Endothelial cell of umbilical vein (primary cell): ENCODE results near the gene SMCO4. TPM values are rescaled to one million over a fixed set of nuclear protein-coding genes. Genes with fewer than 3 reads are reported as not detected.

Source experiments
- BruUV-seq: library from RNA; stranded (reverse); fragments of 400-500 nt; replicated peaks from 2 replicates; lab custom pipeline; 2021; lab: Mats Ljungman, UMichigan
- CTCF ChIA-PET: fragments of 300-600, 350-600 bp; sonication (Branson Sonifier 250); formaldehyde crosslinking; loops from one replicate; lab custom pipeline; 2021; ENCODE audit warnings: antibody characterized with exemption, inconsistent platforms; lab: Charles Lee
- POLR2A ChIA-PET: fragments of 300-600, 350-600 bp; sonication (Branson Sonifier 250); formaldehyde crosslinking; loops from one replicate; lab custom pipeline; 2021; ENCODE audit warnings: antibody characterized with exemption, inconsistent platforms; lab: Charles Lee
- DNase-seq: peaks from one replicate; pipeline ENCODE4 v3.0.0-alpha.2; 2011; ENCODE audit warnings: low read depth, low spot score
- FAIRE-seq: peaks from 2 replicates; lab custom pipeline; 2011; peaks lifted over from hg19 to GRCh38; lab: Jason Lieb, UNC
- H2AFZ ChIP-seq: 2 replicates; pipeline ENCODE4 v1.6.0; 2012; ENCODE audit warnings: low read depth, low read length, control low read depth, inconsistent platforms
- H3K27ac ChIP-seq: 2 replicates; pipeline ENCODE4 v1.5.1; 2011; ENCODE audit warnings: low read depth, mild to moderate bottlenecking, control low read depth, low read length, moderate library complexity; ENCODE audit not compliant: insufficient read depth
- H3K27me3 ChIP-seq, 2 experiments: 2 replicates each; pipeline versions ENCODE4 v1.6.0 to v1.6.1; 2011; ENCODE audit warnings: low read length in 2 of 2, mixed read lengths in 1 of 2; ENCODE audit not compliant: control insufficient read depth in 2 of 2, insufficient read depth in 2 of 2
- H3K36me3 ChIP-seq, 2 experiments: 2 replicates in 1 of 2; 3 replicates in 1 of 2; pipeline ENCODE4 v1.5.1; 2011; ENCODE audit warnings: low read length in 2 of 2, mild to moderate bottlenecking in 1 of 2, moderate library complexity in 1 of 2; ENCODE audit not compliant: control insufficient read depth in 2 of 2, insufficient read depth in 2 of 2; ENCODE audit errors: extremely low read depth in 1 of 2
- H3K4me1 ChIP-seq: 3 replicates; pipeline ENCODE4 v1.5.1; 2011; ENCODE audit warnings: mild to moderate bottlenecking, low read length; ENCODE audit not compliant: control insufficient read depth, insufficient read depth; ENCODE audit errors: extremely low read depth
- H3K4me2 ChIP-seq: 2 replicates; pipeline ENCODE4 v1.6.1; 2011; ENCODE audit warnings: low read length, control low read depth, mixed read lengths; ENCODE audit not compliant: insufficient read depth
- H3K4me3 ChIP-seq, 3 experiments: fragments of 200-600 bp in 1 of 3; sonication (generic), shearing (Covaris generic) in 1 of 3; replicated peaks in 1 of 3; 2 replicates each; pipeline ENCODE4 v1.5.1; 2011 to 2016; ENCODE audit warnings: control low read depth in 3 of 3, low read length in 3 of 3, mild to moderate bottlenecking in 2 of 3, inconsistent platforms in 1 of 3, low read depth in 1 of 3, moderate library complexity in 1 of 3; ENCODE audit not compliant: insufficient read depth in 1 of 3
- H3K79me2 ChIP-seq: 2 replicates; pipeline ENCODE4 v1.6.0; 2012; ENCODE audit warnings: low read length, inconsistent platforms; ENCODE audit not compliant: control insufficient read depth, insufficient read depth
- H3K9ac ChIP-seq: replicated peaks from 2 replicates; pipeline ENCODE3; 2011; ENCODE audit warnings: low read length, control low read depth; ENCODE audit not compliant: insufficient read depth; ENCODE audit errors: extremely low read depth
- H3K9me1 ChIP-seq: replicated peaks from 3 replicates; pipeline ENCODE4 v1.6.0; 2011; ENCODE audit warnings: mild to moderate bottlenecking, low read length; ENCODE audit not compliant: control insufficient read depth, insufficient read depth; ENCODE audit errors: extremely low read depth
- H3K9me3 ChIP-seq: replicated peaks from 2 replicates; pipeline ENCODE4 v1.5.1; 2012; ENCODE audit warnings: low read length, inconsistent platforms; ENCODE audit not compliant: control insufficient read depth, insufficient read depth
- H4K20me1 ChIP-seq: replicated peaks from 2 replicates; pipeline ENCODE3; 2011; ENCODE audit warnings: mild to moderate bottlenecking, low read length; ENCODE audit not compliant: control insufficient read depth, insufficient read depth; ENCODE audit errors: extremely low read depth
- CTCF ChIP-seq, 2 donors: IDR thresholded peaks; 1 replicate in 1 of 2; 2 replicates in 1 of 2; pipeline ENCODE4 v1.5.1; 2011; ENCODE audit warnings: low read length in 2 of 2, mild to moderate bottlenecking in 2 of 2, moderate library complexity in 2 of 2, control low read depth in 1 of 2, inconsistent platforms in 1 of 2, low read depth in 1 of 2; ENCODE audit not compliant: insufficient read depth in 1 of 2; ENCODE audit errors: extremely low read depth in 1 of 2
- EZH2 ChIP-seq: IDR thresholded peaks from 2 replicates; pipeline ENCODE4 v1.6.1; 2012; ENCODE audit warnings: borderline replicate concordance, low read depth, mild to moderate bottlenecking, moderate library complexity, low read length, inconsistent platforms; ENCODE audit not compliant: severe bottlenecking
- FOS ChIP-seq: IDR thresholded peaks from 2 replicates; pipeline ENCODE4 v1.6.1; 2011; ENCODE audit warnings: mild to moderate bottlenecking, low read length, moderate library complexity, borderline replicate concordance; ENCODE audit not compliant: insufficient read depth
- GATA2 ChIP-seq: IDR thresholded peaks from 2 replicates; pipeline ENCODE4 v1.7.0; 2011; ENCODE audit warnings: low read depth, mild to moderate bottlenecking, moderate library complexity, mixed read lengths, low read length; ENCODE audit not compliant: insufficient read length, insufficient read depth
- JUN ChIP-seq: IDR thresholded peaks from 2 replicates; pipeline ENCODE4 v1.6.1; 2011; ENCODE audit warnings: borderline replicate concordance, low read depth; ENCODE audit not compliant: insufficient read length, insufficient read depth
- MAX ChIP-seq: IDR thresholded peaks from 2 replicates; pipeline ENCODE4 v1.6.1; 2011; ENCODE audit not compliant: insufficient read depth, insufficient read length
- MYC ChIP-seq: IDR thresholded peaks from one replicate; pipeline ENCODE4 v1.6.1; 2011; ENCODE audit warnings: mild to moderate bottlenecking, low read depth, low read length
- POLR2A ChIP-seq: IDR thresholded peaks from 2 replicates; pipeline ENCODE4 v1.6.1; 2012; ENCODE audit warnings: low read depth, mild to moderate bottlenecking, control low read depth, low read length
- POLR2AphosphoS5 ChIP-seq: IDR thresholded peaks from 2 replicates; pipeline ENCODE4 v1.6.1; 2012; ENCODE audit warnings: low read depth, mild to moderate bottlenecking, control low read depth, low read length, moderate library complexity; ENCODE audit not compliant: insufficient read depth
- dilution Hi-C: fragments of 300-500 bp; cut with MboI; formaldehyde crosslinking; loops from one replicate; pipeline ENCODE4 v1.15.0; 2019; ENCODE audit warnings: low sequenced_read_pairs; ENCODE audit not compliant: extremely low pct_ligation_motif_present
- intact Hi-C: fragments of 100-400 bp; cut with micrococcal nuclease; formaldehyde crosslinking; loops from one replicate; pipeline ENCODE4 v1.10.0; 2022
- polyA plus RNA-seq, 4 experiments: library from polyadenylated mRNA; depleted of rRNA in 3 of 4; stranded (reverse) in 3 of 4; unstranded in 1 of 4; fragments of >200 nt; gene quantifications; 2 replicates each; pipeline versions ENCODE4 v1.2.1 to v1.2.3, GENCODE V29; 2011 to 2012; ENCODE audit warnings: missing spikeins in 1 of 4
- total RNA-seq: library from RNA; stranded (reverse); gene quantifications from 2 replicates; pipeline ENCODE4 v1.2.3, GENCODE V29; 2021

The SMCO4 gene
- total and polyA plus RNA-seq, 2 donors (not counting 3 experiments of a cell fraction or from before 2014, with no cell fraction given), result 14.0 to 21.3 TPM

DNA sequence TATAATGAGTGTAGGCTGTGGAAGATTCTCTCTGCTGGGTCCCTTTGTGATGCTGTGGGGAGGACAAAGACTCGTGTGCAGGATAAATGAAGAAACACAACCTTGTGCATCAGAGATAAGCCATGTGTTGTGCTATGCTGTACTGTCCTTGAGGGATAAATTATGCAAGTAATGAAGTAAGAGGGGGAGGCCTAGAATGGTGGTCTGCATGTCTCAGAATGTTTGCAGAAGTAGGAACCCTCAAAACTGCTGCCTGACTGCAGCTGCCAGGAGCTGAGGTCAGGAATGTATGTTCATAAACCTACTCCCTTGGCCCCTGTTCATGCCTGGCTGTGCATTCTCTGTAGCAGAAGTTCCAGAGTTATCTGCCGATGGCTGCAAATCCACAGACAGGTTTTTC is 4.6 kb upstream of the SMCO4 start:
- BruUV-seq, result no TSS peak
- Histone ChIP-seq H4K20me1 (no peaks in the 10 kb centered on the region), H3K27ac (no peak overlapping the region), H3K4me3 (no peak overlapping the region), H2AFZ (no peak overlapping the region), H3K79me2 (no peaks in the 10 kb centered on the region), H3K9me3 (no peaks in the 10 kb centered on the region), H3K4me1 (peaks cover 7% of the 10 kb centered on the region), H3K4me2 (no peak overlapping the region), H3K36me3 (no peaks in the 10 kb centered on the region), H3K9me1 (no peaks in the 10 kb centered on the region), H3K27me3 (peaks cover 10 to 21% of the 10 kb centered on the region in 2 experiments), H3K9ac (no peak overlapping the region)
- POLR2A ChIA-PET, result no interaction called here
- dilution Hi-C loops (no loop called here), intact Hi-C loops (loop anchor here (10.0 kb wide), 2 partner anchors 143 to 213 kb away; partner anchors contain the start of gene DEUP1)
- no peak for DNase-seq
- TF ChIP-seq FOS (no peak), POLR2AphosphoS5 (no peak), CTCF (IDR thresholded peaks at IDR 0.05; ENCODE audit: extremely low read depth in 1 of 2, insufficient read depth in 1 of 2, low read depth in 1 of 2, low read length in 2 of 2) (no peak)
- CTCF ChIA-PET, result no interaction called here
- no peak for FAIRE-seq

GRCh38 chr11:93547028-93547427 is 3.8 kb upstream of the SMCO4 start:
- Histone ChIP-seq H3K4me2 (no peak overlapping the region), H3K9me1 (no peaks in the 10 kb centered on the region), H3K79me2 (no peaks in the 10 kb centered on the region), H3K9ac (no peak overlapping the region), H3K27me3 (peaks cover 10 to 21% of the 10 kb centered on the region in 2 experiments), H4K20me1 (no peaks in the 10 kb centered on the region), H3K4me3 (no peak overlapping the region), H2AFZ (no peak overlapping the region), H3K36me3 (no peaks in the 10 kb centered on the region), H3K27ac (no peak overlapping the region), H3K9me3 (no peaks in the 10 kb centered on the region), H3K4me1 (peaks cover 9% of the 10 kb centered on the region)
- dilution Hi-C loops (no loop called here), intact Hi-C loops (loop anchor here (10.0 kb wide), 2 partner anchors 142 to 212 kb away; partner anchors contain the start of gene DEUP1)
- CTCF ChIA-PET, result interaction anchor here (2.0 kb wide), 1 partner anchor 312 kb away, joined by 19 read pairs; no protein-coding TSS in a partner anchor
- no peak for FAIRE-seq
- DNase-seq, result no peak
- POLR2A ChIA-PET, result no interaction called here
- no peak for TF ChIP-seq EZH2
- TF ChIP-seq CTCF (IDR thresholded peaks at IDR 0.05; ENCODE audit: extremely low read depth in 1 of 2, insufficient read depth in 1 of 2, low read depth in 1 of 2, low read length in 2 of 2), result no peak
- TF ChIP-seq POLR2A, result no peak
- no peak for TF ChIP-seq JUN
- no peak for TF ChIP-seq POLR2AphosphoS5
- no peak for TF ChIP-seq GATA2
- no peak for TF ChIP-seq MAX
- no peak for TF ChIP-seq FOS
- TF ChIP-seq MYC, result no peak
- BruUV-seq, result no TSS peak
